Naive thymus-derived CD8-positive, alpha-beta T cell (primary cell): ENCODE data around the gene MON1A. TPM values are rescaled to one million over a fixed set of nuclear protein-coding genes. Genes with fewer than 3 reads are reported as not detected.

ENCODE experiments used
- ATAC-seq, 2 donors: fragments of 150-1000 bp; cut with Tn5 transposase in 1 of 2; sonication (Bioruptor Pico), chemical (Tn5 transposase) in 1 of 2; 1 replicate in 1 of 2; 2 replicates in 1 of 2; pipeline ENCODE4 v1.10.0; 2021; ENCODE audit warnings: mild to moderate bottlenecking in 2 of 2, moderate library complexity in 2 of 2
- POLR2A ChIA-PET: fragments of 350-600 bp; sonication (Branson Sonifier 250); formaldehyde crosslinking; loops from one replicate; lab custom pipeline; 2021; ENCODE audit warnings: antibody characterized with exemption; lab: Charles Lee
- DNase-seq, 10 donors: peaks; one replicate each; pipeline versions ENCODE4 v3.0.0 to v3.0.0-alpha.2; 2020 to 2022
- H3K27ac Mint-ChIP-seq, 10 donors: one replicate each; pipeline ENCODE4 v1.8.0; 2020 to 2022; ENCODE audit warnings: mild to moderate bottlenecking in 10 of 10, mixed read lengths in 10 of 10, moderate library complexity in 4 of 10, inconsistent platforms in 1 of 10
- H3K27me3 Mint-ChIP-seq, 5 donors: one replicate each; pipeline ENCODE4 v1.8.0; 2021 to 2022; ENCODE audit warnings: mixed read lengths in 5 of 5
- H3K36me3 Mint-ChIP-seq, 3 donors: one replicate each; pipeline ENCODE4 v1.8.0; 2020 to 2022; ENCODE audit warnings: mixed read lengths in 3 of 3, mild to moderate bottlenecking in 2 of 3, inconsistent platforms in 1 of 3
- H3K4me1 Mint-ChIP-seq, 4 donors: one replicate each; pipeline ENCODE4 v1.8.0; 2021 to 2022; ENCODE audit warnings: mixed read lengths in 4 of 4
- H3K4me3 Mint-ChIP-seq, 10 donors: one replicate each; pipeline ENCODE4 v1.8.0; 2020 to 2022; ENCODE audit warnings: mild to moderate bottlenecking in 10 of 10, mixed read lengths in 10 of 10, moderate library complexity in 6 of 10, inconsistent platforms in 1 of 10
- H3K9me3 Mint-ChIP-seq, 9 donors: one replicate each; pipeline ENCODE4 v1.8.0; 2020 to 2022; ENCODE audit warnings: mixed read lengths in 9 of 9, mild to moderate bottlenecking in 3 of 9, inconsistent platforms in 1 of 9, moderate library complexity in 1 of 9
- polyA plus RNA-seq, 3 donors: library from polyadenylated mRNA; unstranded; fragments of 300-500 nt; fragmentation: Illumina TruSeq; gene quantifications; one replicate each; pipeline ENCODE4 v1.2.3, GENCODE V29; 2021
- total RNA-seq, 8 experiments: library from RNA in 2 of 8; stranded (reverse) in 2 of 8; gene quantifications; one replicate each; pipeline ENCODE4 v1.2.3 and lab custom pipeline; 2021 to 2026

The MON1A gene
- total and polyA plus RNA-seq, 5 experiments from 2014 or later: 9.0 to 21.0 (median 12.2) TPM

GRCh38 chr3:49902511-49903345 lies 26.9 kb downstream of the MON1A start:
- Mint-ChIP-seq H3K9me3 (no peaks in the 10 kb centered on the region), H3K27ac (peak overlapping the region in 1 of 10 donors; percentile 40), H3K27me3 (no peaks in the 10 kb centered on the region), H3K4me3 (peak overlapping the region in 3 of 10 donors; percentile 23 to 45 (median 33)), H3K36me3 (peaks cover 0 to 2% (median 0%) of the 10 kb centered on the region in 3 donors), H3K4me1 (peaks cover 14 to 32% (median 30%) of the 10 kb centered on the region in 4 donors)
- POLR2A ChIA-PET: interaction anchor here (0.7 to 0.9 kb wide), 2 partner anchors 84 to 100 kb away, joined by 3 read pairs; no protein-coding TSS in a partner anchor
- ATAC-seq (no peak), DNase-seq (no peak)

DNA sequence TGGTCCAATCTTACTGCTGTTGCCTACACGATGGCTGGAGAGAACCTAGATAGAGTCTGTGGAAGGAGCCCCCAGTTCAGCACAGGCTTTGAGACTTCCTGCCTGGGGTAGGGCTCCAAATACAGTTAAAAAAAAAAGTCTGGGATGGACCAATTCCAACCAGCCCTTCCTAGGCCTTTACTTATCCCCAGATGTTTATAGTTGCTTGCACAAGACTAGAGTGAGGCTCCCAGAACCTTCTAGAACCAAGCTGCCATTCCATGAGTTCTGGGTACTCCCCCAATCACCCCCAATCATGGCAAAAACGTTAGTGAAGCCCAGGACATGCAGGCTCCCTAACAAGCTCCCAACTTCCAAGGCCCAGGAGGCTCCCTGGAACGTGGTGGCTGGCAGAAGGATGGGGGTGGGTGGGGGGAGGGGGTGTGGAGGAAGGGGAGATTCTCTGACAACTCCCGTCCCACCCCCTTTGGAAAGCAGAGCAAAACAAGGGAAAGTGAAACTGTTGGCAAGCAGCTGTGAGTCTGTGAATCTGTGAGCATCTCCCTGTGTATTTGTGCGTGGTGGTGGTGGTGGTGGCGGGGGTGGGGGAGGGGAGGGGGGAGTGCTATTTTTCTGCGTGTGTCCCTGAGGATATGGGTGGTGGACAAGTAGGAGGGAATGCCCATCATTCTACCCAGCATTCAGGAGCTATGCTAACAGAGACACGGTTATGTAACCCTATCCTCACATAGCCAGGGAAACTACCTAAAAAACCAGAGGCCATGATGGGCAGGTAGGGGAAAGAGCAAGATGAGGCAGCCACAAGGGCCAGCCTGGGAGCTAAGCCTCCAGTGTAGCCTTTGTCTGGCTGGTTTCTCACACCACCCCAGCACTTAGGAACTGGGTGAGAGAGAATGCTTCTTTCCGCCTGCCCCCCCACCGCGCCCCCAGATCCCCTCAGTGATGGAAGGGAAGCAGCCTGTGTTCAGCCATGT lies 28.0 kb downstream of the MON1A start:
- H3K4me3 Mint-ChIP-seq: peak overlapping the region in 1 of 10 donors; percentile 24
- H3K4me1 Mint-ChIP-seq: peaks cover 11 to 28% (median 24%) of the 10 kb centered on the region in 4 donors
- peak overlapping the region in 3 of 10 donors; percentile 29 to 53 (median 33) for H3K27ac Mint-ChIP-seq
- H3K9me3 Mint-ChIP-seq: no peaks in the 10 kb centered on the region
- no peaks in the 10 kb centered on the region for H3K36me3 Mint-ChIP-seq
- ATAC-seq: no peak
- POLR2A ChIA-PET: interaction anchor here (0.7 kb wide), 1 partner anchor 83 kb away, joined by 3 read pairs; no protein-coding TSS in a partner anchor
- DNase-seq: no peak
- H3K27me3 Mint-ChIP-seq: no peaks in the 10 kb centered on the region

DNA sequence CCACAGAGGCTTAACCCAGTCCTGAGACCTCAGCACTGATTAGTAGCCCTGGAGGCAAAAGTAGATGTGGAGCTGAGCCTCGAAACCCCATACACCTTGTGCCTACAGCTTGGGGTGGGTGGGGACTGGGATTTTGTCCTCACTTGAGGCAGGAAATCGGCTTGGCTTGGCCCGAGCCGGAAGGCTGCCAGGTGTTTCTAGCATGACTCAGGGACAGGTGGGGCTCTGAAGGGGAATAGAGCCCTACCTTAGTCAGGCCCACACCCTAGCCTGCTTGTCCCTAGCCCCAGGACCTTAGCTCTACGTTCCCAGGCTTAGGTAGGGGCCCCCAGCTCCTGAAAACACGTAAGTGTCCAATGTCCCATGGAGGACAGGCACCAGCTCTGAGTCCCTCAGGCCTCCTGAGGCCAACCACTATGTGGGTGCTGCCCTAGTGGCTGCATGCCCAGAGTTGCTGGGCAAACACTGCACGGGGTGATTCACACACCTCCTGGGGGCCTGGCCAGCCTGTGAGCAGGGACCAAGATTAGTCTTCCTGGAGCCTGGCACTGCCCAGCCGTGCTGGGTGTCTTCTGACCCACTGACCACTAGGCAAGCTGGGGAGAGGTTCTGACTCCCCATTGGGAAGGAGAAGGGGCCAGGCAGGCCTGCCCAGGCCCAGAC lies 29.0 kb downstream of the MON1A start:
- no peak for ATAC-seq
- H3K4me1 Mint-ChIP-seq: peaks cover 5 to 18% (median 14%) of the 10 kb centered on the region in 4 donors
- H3K27ac Mint-ChIP-seq: peak overlapping the region in 1 of 10 donors; percentile 15
- H3K4me3 Mint-ChIP-seq: no peak overlapping the region
- DNase-seq: no peak
- POLR2A ChIA-PET: no interaction called here
- H3K9me3 Mint-ChIP-seq: no peaks in the 10 kb centered on the region
- no peaks in the 10 kb centered on the region for H3K36me3 Mint-ChIP-seq
- H3K27me3 Mint-ChIP-seq: no peaks in the 10 kb centered on the region

GRCh38 chr3:49899815-49900214 lies 29.8 kb downstream of the MON1A start:
- no peaks in the 10 kb centered on the region for H3K27me3 Mint-ChIP-seq
- ATAC-seq: no peak
- H3K4me3 Mint-ChIP-seq: no peak overlapping the region
- POLR2A ChIA-PET: no interaction called here
- H3K27ac Mint-ChIP-seq: no peak overlapping the region
- H3K36me3 Mint-ChIP-seq: no peaks in the 10 kb centered on the region
- H3K9me3 Mint-ChIP-seq: no peaks in the 10 kb centered on the region
- DNase-seq: no peak
- H3K4me1 Mint-ChIP-seq: peaks cover 5 to 17% (median 10%) of the 10 kb centered on the region in 4 donors

DNA sequence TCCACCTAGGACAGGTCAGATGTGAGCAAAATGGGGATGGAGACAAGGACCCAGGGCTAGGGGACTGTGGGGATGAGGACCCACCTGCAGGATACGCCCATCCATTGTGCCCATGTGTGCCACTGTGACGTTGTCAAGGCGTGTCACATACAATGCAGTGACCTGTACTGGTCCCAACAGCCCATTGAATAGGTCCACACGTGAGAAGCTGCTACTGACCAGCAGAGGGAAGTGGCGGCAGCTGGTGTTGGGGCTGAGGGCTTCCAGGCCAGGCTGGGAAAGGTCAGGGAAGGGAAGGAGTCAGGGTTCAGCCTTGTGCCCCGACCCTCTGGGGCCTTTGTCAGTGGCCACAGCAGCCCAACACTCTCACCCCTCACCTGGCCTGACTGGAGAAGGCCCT lies 30.6 kb downstream of the MON1A start:
- Mint-ChIP-seq H3K36me3 (no peaks in the 10 kb centered on the region), H3K27me3 (no peaks in the 10 kb centered on the region), H3K9me3 (no peaks in the 10 kb centered on the region), H3K4me3 (no peak overlapping the region), H3K27ac (no peak overlapping the region), H3K4me1 (peaks cover 3 to 8% (median 5%) of the 10 kb centered on the region in 4 donors)
- DNase-seq (no peak), ATAC-seq (no peak)
- POLR2A ChIA-PET: interaction anchor here (1.1 kb wide), 1 partner anchor 94 kb away, joined by 3 read pairs; no protein-coding TSS in a partner anchor

DNA sequence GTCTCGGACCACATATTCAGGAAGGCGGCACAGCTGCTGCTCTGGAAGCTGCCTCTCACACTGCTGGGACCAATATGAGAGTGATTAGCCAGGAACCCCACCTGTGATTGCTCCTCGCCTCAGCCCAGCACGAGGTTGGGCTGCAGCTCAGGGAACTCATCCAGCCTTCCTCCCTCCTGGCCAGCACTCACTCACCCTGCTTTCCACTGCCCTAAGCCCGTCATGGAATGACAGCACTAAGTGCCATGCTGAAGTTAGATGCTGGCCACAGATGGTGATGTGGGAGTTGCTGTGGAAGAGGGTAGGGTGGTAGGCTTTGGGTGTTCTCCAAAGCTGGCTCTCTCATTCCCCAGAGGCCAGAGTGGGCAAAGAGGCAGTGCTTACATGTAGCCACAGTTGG lies 33.3 kb downstream of the MON1A start:
- DNase-seq (no peak), ATAC-seq (no peak)
- Mint-ChIP-seq H3K27me3 (no peaks in the 10 kb centered on the region), H3K36me3 (no peaks in the 10 kb centered on the region), H3K4me1 (peaks cover 0 to 3% (median 1%) of the 10 kb centered on the region in 4 donors), H3K4me3 (no peak overlapping the region), H3K27ac (peak overlapping the region in 1 of 10 donors; percentile 27), H3K9me3 (no peaks in the 10 kb centered on the region)
- POLR2A ChIA-PET: no interaction called here

DNA sequence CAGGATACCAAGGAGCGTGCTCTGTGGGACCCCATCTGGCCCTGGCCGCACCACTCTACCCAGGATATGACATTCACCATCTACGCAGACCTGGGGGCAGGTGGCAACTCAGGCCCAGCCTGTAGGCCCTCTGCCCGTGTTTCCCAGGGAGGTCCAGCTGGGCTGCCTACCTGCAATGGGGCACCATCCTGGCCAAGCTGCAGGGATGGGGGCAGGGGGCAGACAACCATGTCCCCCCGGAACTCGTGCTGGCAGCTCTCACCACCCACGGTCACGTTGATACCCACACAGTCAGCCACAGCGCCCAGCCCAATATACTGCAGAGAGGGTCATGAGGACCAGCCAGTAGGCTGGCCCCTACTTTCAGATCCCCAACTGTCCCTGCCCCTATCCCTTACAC lies 33.8 kb downstream of the MON1A start:
- no peaks in the 10 kb centered on the region for H3K36me3 Mint-ChIP-seq
- H3K9me3 Mint-ChIP-seq: no peaks in the 10 kb centered on the region
- H3K27ac Mint-ChIP-seq: no peak overlapping the region
- no peak for DNase-seq
- no peak overlapping the region for H3K4me3 Mint-ChIP-seq
- ATAC-seq: no peak
- peaks cover 0 to 2% (median 0%) of the 10 kb centered on the region in 4 donors for H3K4me1 Mint-ChIP-seq
- no peaks in the 10 kb centered on the region for H3K27me3 Mint-ChIP-seq
- POLR2A ChIA-PET: no interaction called here

DNA sequence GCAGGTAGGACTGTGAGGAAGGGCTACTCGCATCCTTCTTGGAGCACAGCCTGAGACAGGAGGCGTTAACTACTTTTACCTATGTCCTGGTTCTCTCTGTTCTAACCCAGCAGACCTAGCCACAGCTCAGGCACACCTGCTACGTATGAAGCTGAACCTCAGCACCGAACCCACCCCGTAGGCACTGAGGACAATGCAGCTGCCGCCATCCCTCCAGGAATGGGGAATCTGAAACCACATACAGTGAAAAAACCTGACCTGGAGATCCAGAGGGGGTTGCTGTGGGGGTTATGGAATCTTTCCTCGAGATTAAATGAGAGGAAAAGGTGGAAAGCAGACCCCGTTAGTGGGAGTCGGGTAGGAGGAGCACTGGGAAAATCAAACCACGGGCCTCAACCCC lies 40.3 kb downstream of the MON1A start:
- POLR2A ChIA-PET: no interaction called here
- Mint-ChIP-seq H3K27me3 (no peaks in the 10 kb centered on the region), H3K36me3 (no peaks in the 10 kb centered on the region), H3K9me3 (no peaks in the 10 kb centered on the region), H3K4me3 (no peak overlapping the region), H3K4me1 (peaks cover 0 to 1% (median 0%) of the 10 kb centered on the region in 4 donors), H3K27ac (peak overlapping the region in 1 of 10 donors; percentile 11)
- ATAC-seq: no peak
- DNase-seq: no peak

DNA sequence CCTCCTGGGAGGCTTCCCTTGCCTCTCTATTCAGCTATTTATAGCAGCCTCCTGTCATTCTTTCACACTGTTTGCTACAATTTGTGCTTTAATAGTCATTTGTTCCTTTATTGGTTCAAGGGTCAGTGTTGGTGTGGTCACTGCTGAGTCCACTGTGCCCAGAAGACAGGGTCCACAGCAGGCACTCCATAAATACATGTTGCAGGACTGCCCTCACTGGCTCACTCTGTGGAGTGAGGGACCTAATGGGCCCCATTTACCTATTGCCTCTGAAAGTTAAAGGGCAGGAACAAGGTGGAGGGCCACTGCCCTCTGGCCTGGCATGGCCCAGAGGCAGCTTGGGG lies 42.7 kb downstream of the MON1A start:
- no peak for ATAC-seq
- Mint-ChIP-seq H3K36me3 (no peaks in the 10 kb centered on the region), H3K27me3 (peaks cover 0 to 4% (median under 1%) of the 10 kb centered on the region in 5 donors), H3K27ac (peak overlapping the region in 1 of 10 donors; percentile 27), H3K4me3 (no peak overlapping the region), H3K4me1 (peaks cover 0 to 3% (median 0%) of the 10 kb centered on the region in 4 donors), H3K9me3 (no peaks in the 10 kb centered on the region)
- POLR2A ChIA-PET: no interaction called here
- no peak for DNase-seq

GRCh38 chr3:49883998-49884397 lies 45.6 kb downstream of the MON1A start:
- Mint-ChIP-seq H3K27ac (peak overlapping the region in 1 of 10 donors; percentile 21), H3K4me1 (peaks cover 0 to 2% (median 0%) of the 10 kb centered on the region in 4 donors), H3K9me3 (no peaks in the 10 kb centered on the region), H3K36me3 (no peaks in the 10 kb centered on the region), H3K4me3 (no peak overlapping the region), H3K27me3 (peaks cover 0 to 9% (median 2%) of the 10 kb centered on the region in 5 donors)
- no peak for ATAC-seq
- POLR2A ChIA-PET: interaction anchor here (0.5 kb wide), 1 partner anchor 699 kb away, joined by 3 read pairs; no protein-coding TSS in a partner anchor
- no peak for DNase-seq

DNA sequence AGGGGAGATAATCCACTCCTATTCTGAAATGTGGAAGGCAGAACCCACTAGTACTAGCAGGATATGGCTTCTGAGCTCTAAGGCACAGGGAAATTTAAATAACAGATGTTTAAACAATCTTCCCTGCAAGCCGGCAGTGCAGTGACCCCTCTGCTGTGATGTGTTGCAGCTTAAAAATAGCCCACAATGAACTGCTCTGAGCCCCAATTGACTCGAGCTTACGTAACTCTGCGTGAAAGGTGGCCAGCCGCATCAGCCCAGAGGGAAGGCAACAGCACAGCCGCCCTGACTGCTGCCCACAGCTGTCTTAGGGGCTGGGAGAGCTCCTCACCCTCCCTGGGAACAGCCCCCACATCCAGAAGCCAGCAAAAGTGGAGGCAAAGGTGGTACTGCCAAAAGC lies 47.4 kb downstream of the MON1A start:
- Mint-ChIP-seq H3K27ac (peak overlapping the region in 1 of 10 donors; percentile 57), H3K36me3 (no peaks in the 10 kb centered on the region), H3K4me3 (no peak overlapping the region), H3K27me3 (peaks cover 0 to 9% (median 2%) of the 10 kb centered on the region in 5 donors), H3K9me3 (no peaks in the 10 kb centered on the region), H3K4me1 (peaks cover 0 to 2% (median 0%) of the 10 kb centered on the region in 4 donors)
- DNase-seq (no peak), ATAC-seq (no peak)
- POLR2A ChIA-PET: no interaction called here
